HFF-Myc (cell line): ENCODE measurements around the gene TRMT61A.

ENCODE experiments used
- DNase-seq: peaks from one replicate; pipeline ENCODE4 v3.0.0-alpha.2; 2011; ENCODE audit warnings: low read depth; ENCODE audit errors: extremely low read depth
- H3K4me3 ChIP-seq: replicated peaks from 2 replicates; pipeline ENCODE4 v1.5.1; 2011; ENCODE audit warnings: low read depth, mild to moderate bottlenecking, control low read depth, low read length
- CTCF ChIP-seq: IDR thresholded peaks from 2 replicates; pipeline ENCODE4 v1.5.1; 2012; ENCODE audit warnings: mild to moderate bottlenecking, low read depth, low read length, control low read depth; ENCODE audit errors: missing control alignments

TRMT61A gene

GRCh38 chr14:103549361-103550311, 20.6 kb downstream of the TRMT61A start:
- no peak for TF ChIP-seq CTCF
- DNase-seq: no peak

GRCh38 chr14:103550451-103551337, 21.7 kb downstream of the TRMT61A start:
- no peak overlapping the region for H3K4me3 ChIP-seq
- no peak for DNase-seq
- no peak for TF ChIP-seq CTCF

More at GRCh38 chr14:103549361-103550311, 20.6 kb downstream of the TRMT61A start:
- no peak overlapping the region for H3K4me3 ChIP-seq

GRCh38 chr14:103551338-103551762, 22.4 kb downstream of the TRMT61A start:
- no peak for DNase-seq
- no peak overlapping the region for H3K4me3 ChIP-seq
- no peak for TF ChIP-seq CTCF

GRCh38 chr14:103552011-103552845, 23.2 kb downstream of the TRMT61A start:
- no peak overlapping the region for H3K4me3 ChIP-seq
- TF ChIP-seq CTCF: no peak
- no peak for DNase-seq

GRCh38 chr14:103552846-103553210, 23.8 kb downstream of the TRMT61A start:
- H3K4me3 ChIP-seq: no peak overlapping the region
- no peak for DNase-seq
- no peak for TF ChIP-seq CTCF
